Upper lobe of left lung (tissue), 4 donors: ENCODE data around the gene PADI1.

Source experiments
- CTCF ChIP-seq, 6 experiments: fragments of 450-650 bp in 4 of 6; fragments of 200-600 bp in 2 of 6; sonication (generic) in 2 of 6; IDR thresholded peaks; one replicate each; pipeline ENCODE4 v1.5.1; 2016 to 2019; ENCODE audit warnings: antibody characterized with exemption in 6 of 6
- POLR2A ChIP-seq, 4 donors: fragments of 450-650 bp; IDR thresholded peaks; one replicate each; pipeline ENCODE4 v1.5.1; 2016 to 2017; ENCODE audit warnings: antibody characterized with exemption in 4 of 4, mild to moderate bottlenecking in 2 of 4
- POLR2AphosphoS5 ChIP-seq, 2 donors: sonication (generic); formaldehyde crosslinking; IDR thresholded peaks; one replicate each; pipeline ENCODE4 v1.5.1; 2017; ENCODE audit warnings: antibody characterized with exemption in 2 of 2

DNA sequence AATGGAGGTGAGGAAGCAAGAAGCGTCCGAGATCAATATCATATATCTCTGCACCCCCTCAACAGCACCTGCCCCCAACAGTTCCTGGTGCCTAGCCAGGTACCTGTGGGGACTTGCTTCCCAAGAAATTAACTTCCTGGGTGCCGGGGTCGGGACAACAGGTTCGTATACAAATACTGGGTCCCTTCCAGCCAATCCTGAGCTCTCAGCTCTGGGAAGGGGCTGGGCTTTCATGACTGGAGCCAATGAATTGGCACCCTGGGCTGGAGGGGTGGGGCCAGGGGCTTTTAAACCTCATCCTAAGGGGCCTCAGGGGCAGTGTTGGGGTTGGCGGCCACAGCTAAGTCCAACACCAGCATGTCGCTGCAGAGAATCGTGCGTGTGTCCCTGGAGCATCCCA, 43.9 kb downstream of the PADI1 start, which contains the start of gene PADI3:
- TF ChIP-seq CTCF (IDR thresholded peaks at IDR 0.05) (no peak), POLR2AphosphoS5 (IDR thresholded peaks at IDR 0.05) (no peak), POLR2A (IDR thresholded peaks at IDR 0.05) (no peak)
